Astrocyte (in vitro differentiated cells and primary cell): ENCODE data around the gene SLC35B2. TPM values are rescaled to one million over a fixed set of nuclear protein-coding genes. Genes with fewer than 3 reads are reported as not detected.
"Not testable (repeated sequence)": the region's sequence is repeated elsewhere in the genome, so short reads cannot be mapped to it uniquely, and the experiment has no call there.

Source experiments
- DNase-seq: peaks from one replicate; pipeline ENCODE4 v3.0.0-alpha.2; 2010; ENCODE audit warnings: low read depth
- FAIRE-seq: peaks from 2 replicates; lab custom pipeline; 2011; peaks lifted over from hg19 to GRCh38; lab: Jason Lieb, UNC
- H2AFZ ChIP-seq: 2 replicates; pipeline ENCODE4 v1.6.0; 2012; ENCODE audit warnings: low read depth, low read length, inconsistent platforms
- H3K27ac ChIP-seq: 2 replicates; pipeline ENCODE4 v1.5.1; 2011; ENCODE audit warnings: low read depth, low read length, inconsistent platforms
- H3K27me3 ChIP-seq: 2 replicates; pipeline ENCODE4 v1.6.0; 2011; ENCODE audit warnings: low read length, inconsistent platforms; ENCODE audit not compliant: insufficient read depth
- H3K36me3 ChIP-seq: 2 replicates; pipeline ENCODE4 v1.5.1; 2011; ENCODE audit warnings: low read length, inconsistent platforms; ENCODE audit not compliant: insufficient read depth
- H3K4me1 ChIP-seq: 2 replicates; pipeline ENCODE4 v1.5.1; 2011; ENCODE audit warnings: low read length, inconsistent platforms; ENCODE audit not compliant: insufficient read depth
- H3K4me2 ChIP-seq: 2 replicates; pipeline ENCODE4 v1.6.0; 2012; ENCODE audit warnings: low read length, inconsistent platforms
- H3K4me3 ChIP-seq: 2 replicates; pipeline ENCODE4 v1.5.1; 2011; ENCODE audit warnings: low read depth, mild to moderate bottlenecking, low read length, inconsistent platforms; ENCODE audit not compliant: insufficient read depth
- H3K79me2 ChIP-seq: 2 replicates; pipeline ENCODE4 v1.6.0; 2012; ENCODE audit warnings: mild to moderate bottlenecking, low read length, inconsistent platforms; ENCODE audit not compliant: insufficient read depth
- H3K9ac ChIP-seq: 2 replicates; pipeline ENCODE4 v1.6.0; 2012; ENCODE audit warnings: mild to moderate bottlenecking, low read length, inconsistent platforms
- H3K9me3 ChIP-seq: 2 replicates; pipeline ENCODE4 v1.5.1; 2012; ENCODE audit warnings: low read depth, mild to moderate bottlenecking, low read length, inconsistent platforms; ENCODE audit not compliant: insufficient read depth
- H4K20me1 ChIP-seq: 2 replicates; pipeline ENCODE4 v1.6.0; 2012; ENCODE audit warnings: low read length, inconsistent platforms; ENCODE audit not compliant: insufficient read depth
- H3K27ac Mint-ChIP-seq: one replicate; pipeline ENCODE4 v1.8.0; 2021; ENCODE audit warnings: mild to moderate bottlenecking, mixed read lengths; ENCODE audit not compliant: unreplicated experiment
- H3K27me3 Mint-ChIP-seq: one replicate; pipeline ENCODE4 v1.8.0; 2021; ENCODE audit warnings: low read depth, mixed read lengths; ENCODE audit not compliant: unreplicated experiment
- H3K36me3 Mint-ChIP-seq: one replicate; pipeline ENCODE4 v1.8.0; 2021; ENCODE audit warnings: low read depth, mixed read lengths; ENCODE audit not compliant: unreplicated experiment
- H3K4me1 Mint-ChIP-seq: one replicate; pipeline ENCODE4 v1.8.0; 2021; ENCODE audit warnings: low read depth, mixed read lengths; ENCODE audit not compliant: unreplicated experiment
- H3K4me3 Mint-ChIP-seq: one replicate; pipeline ENCODE4 v1.8.0; 2021; ENCODE audit warnings: mild to moderate bottlenecking, moderate library complexity, mixed read lengths; ENCODE audit not compliant: unreplicated experiment
- H3K9me3 Mint-ChIP-seq: one replicate; pipeline ENCODE4 v1.8.0; 2021; ENCODE audit warnings: mild to moderate bottlenecking, mixed read lengths; ENCODE audit not compliant: unreplicated experiment
- EZH2 ChIP-seq: IDR thresholded peaks from 2 replicates; pipeline ENCODE4 v1.6.1; 2012; ENCODE audit warnings: mild to moderate bottlenecking, low read length, inconsistent platforms; ENCODE audit not compliant: insufficient read depth
- total RNA-seq: library from RNA; stranded (reverse); gene quantifications from 2 replicates; pipeline ENCODE4 v1.2.1, GENCODE V29; 2021
- TF ChIP-seq, protein P1 (sequence below): IDR thresholded peaks from 2 replicates; pipeline ENCODE4 v1.5.1; 2011; ENCODE audit warnings: low read depth, mild to moderate bottlenecking, inconsistent platforms, low read length, moderate library complexity; ENCODE audit not compliant: insufficient read depth

SLC35B2 gene
- total RNA-seq, 1 donor from 2014 or later, result 61.8 TPM

GRCh38 chr6:44233567-44234100 is 23.7 kb downstream of the SLC35B2 start:
- TF ChIP-seq EZH2, result no peak
- TF ChIP-seq, protein P1, sequence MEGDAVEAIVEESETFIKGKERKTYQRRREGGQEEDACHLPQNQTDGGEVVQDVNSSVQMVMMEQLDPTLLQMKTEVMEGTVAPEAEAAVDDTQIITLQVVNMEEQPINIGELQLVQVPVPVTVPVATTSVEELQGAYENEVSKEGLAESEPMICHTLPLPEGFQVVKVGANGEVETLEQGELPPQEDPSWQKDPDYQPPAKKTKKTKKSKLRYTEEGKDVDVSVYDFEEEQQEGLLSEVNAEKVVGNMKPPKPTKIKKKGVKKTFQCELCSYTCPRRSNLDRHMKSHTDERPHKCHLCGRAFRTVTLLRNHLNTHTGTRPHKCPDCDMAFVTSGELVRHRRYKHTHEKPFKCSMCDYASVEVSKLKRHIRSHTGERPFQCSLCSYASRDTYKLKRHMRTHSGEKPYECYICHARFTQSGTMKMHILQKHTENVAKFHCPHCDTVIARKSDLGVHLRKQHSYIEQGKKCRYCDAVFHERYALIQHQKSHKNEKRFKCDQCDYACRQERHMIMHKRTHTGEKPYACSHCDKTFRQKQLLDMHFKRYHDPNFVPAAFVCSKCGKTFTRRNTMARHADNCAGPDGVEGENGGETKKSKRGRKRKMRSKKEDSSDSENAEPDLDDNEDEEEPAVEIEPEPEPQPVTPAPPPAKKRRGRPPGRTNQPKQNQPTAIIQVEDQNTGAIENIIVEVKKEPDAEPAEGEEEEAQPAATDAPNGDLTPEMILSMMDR, result no peak
- no peaks in the 10 kb centered on the region for H3K9me3 ChIP-seq
- DNase-seq, result no peak
- no peak for FAIRE-seq
- H3K4me1 Mint-ChIP-seq, result peaks cover 33% of the 10 kb centered on the region
- no peak overlapping the region for H2AFZ ChIP-seq
- H3K27ac Mint-ChIP-seq, result peak overlapping the region; percentile 75
- H3K27me3 ChIP-seq, result no peaks in the 10 kb centered on the region
- peaks cover 35% of the 10 kb centered on the region for H3K4me1 ChIP-seq
- peaks cover 18% of the 10 kb centered on the region for H3K27me3 Mint-ChIP-seq
- no peak overlapping the region for H3K27ac ChIP-seq
- peaks cover 5% of the 10 kb centered on the region for H3K36me3 Mint-ChIP-seq
- no peak overlapping the region for H3K9ac ChIP-seq
- H3K4me3 Mint-ChIP-seq, result no peak overlapping the region
- no peaks in the 10 kb centered on the region for H3K79me2 ChIP-seq
- no peak overlapping the region for H3K4me2 ChIP-seq
- no peaks in the 10 kb centered on the region for H3K9me3 Mint-ChIP-seq
- H4K20me1 ChIP-seq, result no peaks in the 10 kb centered on the region
- H3K36me3 ChIP-seq, result no peaks in the 10 kb centered on the region
- no peak overlapping the region for H3K4me3 ChIP-seq

GRCh38 chr6:44232676-44233566 is 24.4 kb downstream of the SLC35B2 start:
- DNase-seq, result no peak
- H3K4me1 ChIP-seq, result peaks cover 30% of the 10 kb centered on the region
- no peak overlapping the region for H2AFZ ChIP-seq
- H3K27ac ChIP-seq, result no peak overlapping the region
- no peaks in the 10 kb centered on the region for H4K20me1 ChIP-seq
- no peaks in the 10 kb centered on the region for H3K27me3 ChIP-seq
- TF ChIP-seq, protein P1, result no peak
- Mint-ChIP-seq H3K36me3 (peaks cover 5% of the 10 kb centered on the region), H3K27me3 (peaks cover 18% of the 10 kb centered on the region), H3K9me3 (no peaks in the 10 kb centered on the region), H3K4me3 (no peak overlapping the region), H3K27ac (no peak overlapping the region), H3K4me1 (peaks cover 33% of the 10 kb centered on the region)
- no peaks in the 10 kb centered on the region for H3K79me2 ChIP-seq
- H3K36me3 ChIP-seq, result no peaks in the 10 kb centered on the region
- no peak overlapping the region for H3K4me3 ChIP-seq
- FAIRE-seq, result no peak
- H3K9me3 ChIP-seq, result no peaks in the 10 kb centered on the region
- no peak overlapping the region for H3K9ac ChIP-seq
- no peak overlapping the region for H3K4me2 ChIP-seq

- FAIRE-seq, H2AFZ ChIP-seq, H3K36me3 ChIP-seq, H3K27me3 ChIP-seq, DNase-seq, H3K9ac ChIP-seq, H3K27ac Mint-ChIP-seq, H3K79me2 ChIP-seq, H3K27ac ChIP-seq, H3K4me3 Mint-ChIP-seq, H3K9me3 Mint-ChIP-seq, H3K4me2 ChIP-seq, H3K9me3 ChIP-seq, H3K36me3 Mint-ChIP-seq, H3K4me3 ChIP-seq, H4K20me1 ChIP-seq: not testable (repeated sequence)
- H3K4me1 Mint-ChIP-seq, result peaks cover 22% of the 10 kb centered on the region
- peaks cover 20% of the 10 kb centered on the region for H3K4me1 ChIP-seq
- H3K27me3 Mint-ChIP-seq, result peaks cover 18% of the 10 kb centered on the region
These were observed 25.9 kb downstream of the SLC35B2 start for GRCh38 chr6:44231426-44231825.
